HG03095 (cell line): ENCODE measurements around the gene AFF1.
"Not testable (repeated sequence)": the region's sequence is repeated elsewhere in the genome, so short reads cannot be mapped to it uniquely, and the experiment has no call there.

ENCODE experiments used
- ATAC-seq: cut with Tn5 transposase; IDR thresholded peaks from one replicate; pipeline ENCODE4 v1.9.1; 2021; ENCODE audit warnings: moderate library complexity; ENCODE audit not compliant: unreplicated experiment

AFF1 gene

GRCh38 chr4:87077914-87078585 lies 143.2 kb downstream of the AFF1 start:
- ATAC-seq = no peak

DNA sequence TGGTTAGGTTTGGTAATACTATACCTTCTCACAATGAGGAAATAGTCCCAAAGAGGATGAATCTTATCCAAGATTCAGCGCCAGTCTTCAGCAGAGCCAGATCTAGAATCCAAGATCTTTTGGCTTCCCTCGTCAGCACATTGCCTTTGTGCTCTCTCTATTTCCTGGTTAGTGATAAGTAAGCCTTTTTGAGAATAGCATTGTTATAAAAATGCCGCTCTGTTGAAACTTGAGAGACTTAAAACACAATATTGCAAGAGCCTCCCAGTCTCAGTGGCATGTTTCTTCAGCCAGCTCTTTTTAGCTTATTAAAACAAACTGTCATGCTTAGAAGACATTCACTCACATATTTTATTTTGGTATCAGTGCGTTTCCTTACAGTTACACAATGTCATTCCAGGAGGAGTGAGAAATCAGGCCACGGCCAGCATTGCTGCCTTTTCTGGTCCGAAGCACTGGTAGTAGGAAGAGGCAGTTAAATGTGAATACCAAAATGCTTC lies 144.2 kb downstream of the AFF1 start:
- no peak for ATAC-seq

DNA sequence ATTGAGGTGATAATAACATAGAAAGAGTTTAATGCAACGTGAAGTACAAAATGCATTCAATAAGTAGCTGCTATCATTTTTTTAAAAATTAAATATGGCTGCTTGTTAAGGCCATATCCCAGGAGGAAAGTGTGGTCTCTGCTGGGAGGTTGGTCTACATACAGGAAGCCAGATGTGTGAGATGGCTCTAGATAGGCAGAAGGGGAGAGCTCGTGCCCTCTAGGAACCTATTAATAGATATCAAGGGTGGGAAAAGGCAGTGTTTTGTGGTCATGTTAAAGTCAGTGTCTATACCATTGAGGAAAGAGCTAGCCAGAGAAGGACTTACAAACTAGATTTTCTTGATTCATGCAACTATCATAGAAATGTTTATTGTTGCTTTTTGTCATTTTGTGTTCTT lies 145.2 kb downstream of the AFF1 start:
- ATAC-seq = no peak

GRCh38 chr4:87080462-87080861 lies 145.7 kb downstream of the AFF1 start:
- no peak for ATAC-seq

DNA sequence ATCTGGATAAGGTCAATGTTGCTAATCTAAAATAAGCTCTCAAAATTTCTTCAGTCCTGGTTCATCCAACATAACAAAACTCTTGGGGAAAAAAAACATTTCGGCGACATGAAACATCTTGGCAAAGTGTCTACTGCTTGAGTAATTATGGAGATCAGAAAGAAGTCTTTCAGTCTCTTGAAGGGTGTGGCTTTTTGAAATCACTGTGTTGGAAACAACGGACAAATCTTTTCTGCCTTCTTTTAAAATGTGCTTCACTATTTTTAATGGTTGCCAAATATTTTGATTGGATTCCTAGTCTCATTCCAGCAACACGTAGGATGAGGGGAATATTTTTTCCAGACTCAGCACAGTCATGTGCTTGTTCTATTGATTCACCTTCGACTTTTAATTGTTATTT lies 147.0 kb downstream of the AFF1 start:
- no peak for ATAC-seq

DNA sequence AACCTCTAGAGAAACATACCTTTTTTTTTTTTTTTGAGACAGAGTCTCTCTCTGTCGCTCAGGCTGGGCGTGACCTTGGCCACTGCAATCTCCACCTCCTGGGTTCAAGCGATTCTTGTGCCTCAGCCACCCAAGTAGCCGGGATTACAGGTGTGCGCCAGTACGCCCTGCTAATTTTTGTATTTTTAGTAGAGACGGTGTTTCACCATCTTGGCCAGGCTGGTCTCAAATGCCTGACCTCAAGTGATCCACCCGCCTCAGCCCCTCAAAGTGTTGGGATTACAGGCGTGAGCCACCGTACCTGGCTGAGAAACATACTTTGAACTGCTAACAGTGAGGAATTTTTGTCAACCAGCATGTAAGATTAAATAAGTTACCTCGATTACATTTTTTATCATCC lies 150.9 kb downstream of the AFF1 start:
- not testable (repeated sequence) for ATAC-seq

GRCh38 chr4:87086143-87086805 lies 151.5 kb downstream of the AFF1 start:
- ATAC-seq = no peak

DNA sequence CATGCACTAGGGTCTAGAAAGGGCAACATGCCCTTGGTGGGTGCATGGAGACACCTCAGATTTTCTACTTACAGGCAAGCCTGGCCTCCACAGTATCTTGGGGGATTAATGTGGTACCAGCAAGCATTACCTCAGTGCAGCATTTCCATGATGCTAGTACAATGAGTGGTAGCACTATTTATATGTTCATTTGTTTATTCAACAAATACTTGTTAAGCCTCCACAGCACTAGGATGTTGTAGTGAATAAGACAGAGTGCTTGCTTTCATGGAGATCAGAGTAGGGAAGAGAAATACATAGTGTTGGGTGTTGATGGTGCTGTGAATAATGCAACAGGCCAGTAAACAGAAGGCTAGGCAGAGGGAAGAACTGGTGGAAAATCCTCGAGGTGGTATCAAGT lies 152.2 kb downstream of the AFF1 start:
- no peak for ATAC-seq

DNA sequence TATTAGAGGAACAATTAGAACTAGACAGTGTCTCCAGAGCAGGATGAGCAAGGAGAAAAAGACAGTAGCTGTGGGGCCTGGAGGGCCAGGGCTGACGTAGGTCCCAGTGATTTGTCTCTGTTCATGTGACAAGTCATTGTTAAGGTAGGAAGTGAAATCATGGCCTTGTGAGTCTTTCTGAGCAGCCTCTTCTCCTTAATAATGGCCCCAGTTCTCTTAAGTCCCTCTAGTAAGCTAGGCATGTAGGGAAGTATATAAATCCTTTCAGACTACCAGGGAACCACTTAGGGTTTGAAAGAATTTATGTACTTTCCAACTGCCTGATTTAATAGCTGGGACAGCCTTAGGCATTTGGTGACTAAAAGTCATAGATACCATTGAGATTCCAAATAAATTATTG lies 152.6 kb downstream of the AFF1 start:
- no peak for ATAC-seq

DNA sequence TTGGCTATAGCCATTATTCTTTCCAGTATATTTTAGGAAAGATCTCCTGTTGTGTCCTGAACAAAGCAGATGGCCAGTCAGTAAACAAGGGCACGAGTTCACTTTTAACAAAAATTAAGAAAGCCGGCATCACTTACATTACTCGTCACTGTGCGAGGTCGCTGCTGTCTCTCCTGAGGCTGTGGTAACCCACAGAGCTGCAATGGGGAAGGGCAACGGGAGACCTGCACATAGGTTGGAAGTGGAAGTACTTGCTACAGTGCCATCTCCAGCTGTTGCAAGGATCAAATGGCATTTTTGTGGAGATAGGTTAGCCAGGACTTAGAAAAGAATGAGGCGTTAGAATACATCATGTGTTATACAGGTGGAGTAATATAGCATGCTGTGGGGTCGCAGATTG lies 153.4 kb downstream of the AFF1 start:
- ATAC-seq = no peak

- no peak for ATAC-seq
These were observed 154.6 kb downstream of the AFF1 start for GRCh38 chr4:87089368-87089767.

DNA sequence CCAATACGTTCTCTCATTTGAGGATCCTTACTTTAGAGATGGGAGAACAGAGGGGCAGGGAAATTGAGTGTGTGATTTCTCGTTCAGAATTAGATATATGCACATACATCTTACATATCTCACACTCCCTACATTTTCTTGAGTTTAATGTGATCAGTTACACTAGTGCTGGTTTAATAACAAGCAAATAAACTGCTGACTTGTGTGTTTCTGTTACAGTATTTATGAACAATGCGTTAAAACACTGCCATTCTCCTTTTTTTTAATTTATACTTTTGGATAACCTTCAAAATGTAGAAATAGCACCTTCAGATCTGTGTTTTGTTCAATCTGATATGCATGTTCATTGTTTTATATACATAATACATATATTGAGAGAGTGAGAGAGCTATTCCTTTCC lies 155.5 kb downstream of the AFF1 start:
- ATAC-seq = no peak

DNA sequence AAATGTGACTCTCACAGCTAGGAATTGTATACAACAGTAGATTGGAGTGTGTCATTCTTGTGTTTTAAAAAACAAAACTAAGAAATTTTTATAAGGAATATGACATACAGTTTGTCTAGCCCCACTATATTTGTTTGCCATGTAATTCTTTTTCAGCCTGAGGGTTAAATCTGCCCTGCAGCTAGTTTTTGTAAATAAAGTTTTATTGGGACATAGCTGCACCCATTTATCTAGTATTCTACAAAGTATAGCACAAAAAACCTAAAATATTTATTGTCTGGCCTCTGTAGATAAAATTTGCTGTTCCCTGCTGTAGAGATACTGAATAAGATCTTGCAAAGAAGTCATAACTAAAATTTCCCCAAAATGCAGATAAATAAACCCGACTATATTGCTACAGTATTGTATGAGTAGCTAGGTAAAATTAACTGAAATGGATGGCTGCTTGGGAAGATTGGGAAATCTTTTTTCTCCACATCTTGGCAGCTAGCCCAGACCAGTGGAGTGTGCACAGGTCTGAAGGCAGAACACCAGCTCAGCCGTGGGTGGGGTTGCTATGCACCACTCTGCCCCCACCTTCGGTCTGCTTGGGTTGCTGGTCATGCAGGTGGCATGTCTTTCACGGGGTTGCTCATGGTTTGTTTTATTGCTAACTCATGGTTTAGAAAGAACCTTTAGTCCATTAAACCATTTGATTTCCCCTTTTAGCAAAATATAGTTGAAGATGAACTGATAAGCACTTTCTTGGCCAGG lies 157.8 kb downstream of the AFF1 start:
- peak; percentile 41 for ATAC-seq

DNA sequence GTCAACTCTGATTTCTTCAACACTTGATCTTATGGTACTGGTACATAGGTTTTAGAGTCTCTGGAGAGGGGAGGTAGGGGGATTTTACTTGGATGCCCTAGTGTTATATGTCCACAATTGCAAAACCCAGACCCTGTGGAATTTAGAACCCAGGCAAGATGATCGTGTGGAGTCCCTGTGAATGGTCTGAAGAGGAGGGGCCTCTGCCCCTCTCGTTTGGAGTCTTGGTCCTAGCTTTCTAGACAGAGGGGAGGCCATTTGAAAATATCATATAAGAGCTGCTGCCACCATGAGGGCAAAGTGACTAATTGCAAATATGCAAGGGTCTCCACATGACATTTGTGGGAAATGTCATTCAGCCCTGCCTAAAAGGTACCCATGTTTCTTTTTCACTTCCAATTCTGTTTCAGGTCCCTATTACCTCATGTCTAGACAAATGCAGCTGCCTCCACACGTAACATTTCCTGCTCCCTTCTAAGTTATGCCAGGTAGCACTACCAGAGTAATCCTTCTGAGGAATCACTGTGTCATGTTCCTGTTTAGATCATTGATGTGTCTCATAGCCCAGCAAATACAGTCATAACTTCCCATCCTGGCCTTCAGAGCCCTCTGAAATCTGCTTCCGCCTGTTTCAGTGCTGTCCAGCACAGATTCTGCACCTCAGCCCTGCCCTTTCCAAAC lies 158.8 kb downstream of the AFF1 start:
- ATAC-seq = peak; percentile 58

GRCh38 chr4:87097075-87097474 lies 162.3 kb downstream of the AFF1 start:
- no peak for ATAC-seq

- ATAC-seq = no peak
These were observed 165.4 kb downstream of the AFF1 start for GRCh38 chr4:87100168-87100567.

DNA sequence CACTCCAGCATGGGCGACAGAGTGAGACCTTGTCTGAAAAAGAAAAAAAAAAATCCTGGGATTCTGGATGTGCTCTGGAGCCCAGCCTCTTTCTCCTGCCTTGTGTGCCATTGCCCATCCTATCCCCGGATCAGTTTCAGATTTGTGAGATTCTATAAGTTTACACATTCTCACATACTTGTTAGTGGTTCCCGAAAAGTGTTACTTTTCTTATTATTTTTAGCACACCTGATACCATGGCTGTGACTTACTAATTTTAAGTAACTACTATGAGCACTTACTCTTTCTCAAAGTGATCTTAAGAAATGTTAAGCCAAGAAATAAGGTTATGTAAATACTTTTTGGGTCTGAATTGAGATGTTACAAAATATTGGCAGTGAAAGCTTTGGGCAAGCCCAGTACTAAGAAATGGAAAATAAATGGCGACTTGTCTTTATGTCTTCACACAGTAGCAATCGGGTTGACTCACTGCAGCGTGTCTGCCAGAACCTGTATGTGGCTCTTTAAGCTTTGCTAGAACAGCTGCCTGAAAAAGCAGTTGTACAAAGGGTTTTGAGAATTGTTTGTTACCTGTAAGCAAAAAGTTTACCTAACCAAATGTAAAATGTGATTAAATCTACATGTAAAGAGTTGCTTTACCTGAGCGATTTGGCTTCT lies 166.9 kb downstream of the AFF1 start:
- ATAC-seq = no peak

DNA sequence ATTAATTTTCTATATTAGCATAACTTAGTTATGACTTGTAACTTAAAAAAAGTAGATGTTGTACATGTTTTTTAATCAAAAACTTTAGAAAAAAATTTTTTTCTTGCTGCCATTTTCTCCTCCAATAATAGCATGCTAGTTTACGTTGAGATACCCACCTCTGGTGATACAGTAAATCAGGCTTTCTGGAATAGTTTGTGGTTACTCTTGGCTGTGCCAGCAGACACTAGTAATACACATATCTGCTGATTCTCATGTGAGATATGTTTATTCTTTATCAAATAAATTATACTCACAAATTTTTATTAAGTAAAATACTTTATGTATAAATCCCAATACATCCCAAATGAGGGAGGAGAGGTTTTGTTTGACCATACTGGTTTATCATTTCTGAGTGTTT lies 168.3 kb downstream of the AFF1 start:
- no peak for ATAC-seq

- no peak for ATAC-seq
These were observed 168.9 kb downstream of the AFF1 start for GRCh38 chr4:87103691-87104187.

- ATAC-seq = no peak
These were observed 170.5 kb downstream of the AFF1 start for GRCh38 chr4:87105101-87105845.
